Activated T-helper 1 cell treated with anti-CD3 and anti-CD28 coated beads, Interleukin-2, amount 50 U/mL, for 16 hours (primary cell): Measurements from ENCODE around the gene GTPBP3.
A peak's percentile ranks its signal among the peaks of the same experiment; 100 is the strongest.
"Not testable (repeated sequence)": the region's sequence is repeated elsewhere in the genome, so short reads cannot be mapped to it uniquely, and the experiment has no call there.

Source experiments
- DNase-seq, 2 donors: peaks; one replicate each; pipeline ENCODE4 v3.0.0-alpha.2; 2020; ENCODE audit warnings: low read depth in 1 of 2, low spot score in 1 of 2

GTPBP3 gene

DNA sequence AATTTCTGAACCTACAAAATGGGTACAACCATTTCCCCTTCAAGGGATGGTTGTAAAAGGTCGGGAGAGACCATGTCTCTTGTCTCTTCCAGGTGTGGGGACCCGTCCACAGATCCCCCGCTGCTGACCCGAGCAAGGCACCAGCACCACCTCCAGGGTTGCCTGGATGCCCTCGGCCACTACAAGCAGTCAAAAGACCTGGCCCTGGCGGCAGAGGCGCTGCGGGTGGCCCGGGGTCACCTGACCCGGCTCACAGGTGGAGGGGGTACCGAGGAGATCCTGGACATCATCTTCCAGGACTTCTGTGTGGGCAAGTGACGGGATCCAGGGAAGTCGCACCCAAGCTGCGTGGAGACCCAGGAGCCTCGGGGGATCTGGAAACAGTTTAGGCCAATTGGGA lies 4.0 kb downstream of the GTPBP3 start:
- DNase-seq = no peak

- DNase-seq = no peak
Observed at GRCh38 chr19:17341845-17342244, 4.5 kb downstream of the GTPBP3 start.

DNA sequence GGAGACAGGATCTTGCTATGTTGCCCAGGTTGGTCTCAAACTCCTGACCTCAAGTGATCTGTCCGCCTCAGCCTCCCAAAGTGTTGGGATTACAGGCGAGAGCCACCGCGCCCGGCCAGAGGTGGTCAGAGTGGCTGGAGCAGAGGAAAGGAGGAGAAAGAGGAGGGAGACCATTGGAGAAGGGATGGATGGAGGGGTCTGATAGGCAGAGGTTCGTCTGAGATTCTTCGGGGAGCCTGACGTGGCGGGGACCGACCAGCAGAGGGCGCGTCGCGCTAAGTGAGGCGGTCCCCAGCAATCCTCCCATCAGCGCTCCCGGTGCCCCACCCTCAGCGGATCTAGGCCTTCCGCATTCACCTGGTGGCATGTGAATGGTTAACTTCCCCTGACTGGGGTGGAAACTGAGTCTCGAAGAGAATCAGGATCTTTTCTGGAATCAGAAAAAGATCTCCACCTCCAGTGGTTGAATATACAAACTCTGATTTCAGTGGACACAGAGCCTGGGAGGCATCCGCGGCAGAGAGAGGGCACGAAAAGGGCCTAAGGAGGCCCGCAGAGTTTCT lies 8.8 kb downstream of the GTPBP3 start:
- peak; percentile 68 to 71 for DNase-seq

GRCh38 chr19:17347361-17347760 lies 10.0 kb downstream of the GTPBP3 start:
- no peak for DNase-seq

- DNase-seq = no peak
Observed at GRCh38 chr19:17347877-17348276, 10.5 kb downstream of the GTPBP3 start.

- DNase-seq = no peak
Observed at GRCh38 chr19:17348700-17349099, 11.3 kb downstream of the GTPBP3 start.

DNA sequence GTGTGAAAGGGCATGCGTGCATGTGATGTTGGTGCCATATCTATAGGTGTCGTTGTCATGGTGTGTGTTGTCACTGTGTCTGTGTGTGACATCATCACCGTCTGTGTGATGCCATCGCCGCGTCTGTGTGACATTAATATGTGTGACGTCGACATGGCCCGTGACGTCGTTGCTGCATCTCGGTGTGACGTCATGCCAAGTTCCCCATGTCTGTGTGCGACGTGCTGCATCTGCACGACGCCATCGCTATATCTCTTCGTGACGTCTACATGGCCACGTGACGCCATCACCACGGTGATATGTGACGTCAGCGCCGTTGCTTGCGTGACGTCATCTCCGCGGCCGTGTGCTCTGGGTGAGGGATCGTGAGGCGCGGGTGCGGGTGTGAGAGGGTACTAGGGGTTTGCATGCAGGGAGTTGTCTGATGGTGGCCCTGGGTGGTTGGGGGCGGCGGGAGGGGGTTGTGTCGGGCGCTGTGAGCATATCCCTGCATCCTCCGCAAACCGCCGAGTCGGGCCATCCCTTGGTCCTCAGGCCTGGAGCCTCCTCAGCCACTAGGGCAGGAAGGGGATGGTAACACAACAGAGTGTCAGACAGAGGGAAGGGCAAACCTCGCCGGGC lies 14.6 kb downstream of the GTPBP3 start:
- DNase-seq = no peak

DNA sequence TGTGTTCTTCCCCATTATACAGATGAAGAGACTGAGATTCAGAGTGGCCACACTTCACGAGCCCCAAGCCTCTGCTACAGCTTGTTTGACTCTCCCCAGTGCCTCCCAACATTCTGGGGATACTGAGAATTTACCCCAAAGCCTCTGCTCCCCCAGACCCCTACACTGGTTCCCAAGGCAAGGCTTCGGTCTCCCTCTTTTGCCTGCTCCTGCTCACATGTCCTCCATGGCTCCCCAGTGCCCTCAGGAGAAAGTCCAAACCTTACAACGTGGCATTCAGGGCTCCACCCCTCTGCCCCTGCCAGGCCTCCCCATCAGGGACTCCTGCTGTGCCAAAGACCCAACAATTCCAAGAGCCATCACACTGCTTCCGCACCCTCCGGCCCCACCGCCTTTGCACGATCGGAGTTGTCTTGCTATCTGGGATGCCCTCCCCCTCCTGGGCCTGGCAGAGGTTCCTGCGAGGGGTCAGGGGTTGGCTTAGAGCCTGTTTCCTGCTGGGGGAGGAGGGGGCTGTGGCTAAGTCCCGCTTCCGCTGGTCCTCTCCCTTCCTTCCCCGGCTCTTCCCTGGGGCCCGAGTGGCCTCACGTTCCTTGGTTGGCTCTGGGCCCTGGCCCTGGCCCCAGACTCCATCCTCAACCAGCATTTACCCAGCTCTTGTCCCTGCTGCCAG lies 15.4 kb downstream of the GTPBP3 start:
- DNase-seq = no peak

DNA sequence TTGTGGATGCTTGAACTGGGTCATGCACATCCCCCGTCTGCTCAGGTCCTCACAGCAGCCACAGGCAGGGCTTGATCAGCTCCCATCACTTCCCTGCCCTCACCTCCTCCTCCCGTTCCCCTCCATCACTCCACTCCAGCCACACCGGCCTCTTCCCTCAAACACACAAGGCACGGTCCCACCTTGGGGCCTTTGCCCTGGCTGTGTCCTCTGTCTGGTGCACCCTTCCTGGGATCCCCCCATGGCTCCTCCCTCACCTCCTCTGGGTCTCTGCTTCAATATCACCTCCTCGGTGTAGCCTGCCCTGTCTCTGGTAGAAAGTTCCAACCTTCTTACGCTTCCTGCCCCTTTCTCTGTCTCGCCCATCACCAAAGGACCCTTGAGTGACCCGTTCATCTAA lies 16.0 kb downstream of the GTPBP3 start:
- DNase-seq = no peak

GRCh38 chr19:17357078-17357666 lies 19.8 kb downstream of the GTPBP3 start:
- DNase-seq = no peak

DNA sequence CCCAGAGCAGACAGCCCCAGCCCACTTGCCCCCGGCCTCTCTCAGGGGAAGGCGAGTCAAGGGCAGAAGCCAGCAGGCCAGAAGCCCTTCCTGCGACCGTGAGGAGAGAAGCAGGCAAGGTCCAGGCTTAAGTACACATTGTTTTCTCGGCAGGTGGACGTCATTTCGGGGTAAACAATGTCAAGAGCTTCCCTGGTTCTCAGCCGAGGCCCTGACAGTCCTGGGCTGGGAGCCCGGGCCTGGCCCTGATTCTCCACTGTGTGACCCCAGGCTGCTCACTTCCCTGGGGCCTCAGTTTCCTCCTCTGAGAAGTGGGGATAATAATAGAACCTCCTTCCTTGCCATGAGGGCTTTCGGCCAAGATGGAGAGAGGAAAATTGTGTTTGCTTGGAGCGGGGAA lies 20.4 kb downstream of the GTPBP3 start:
- DNase-seq = no peak

DNA sequence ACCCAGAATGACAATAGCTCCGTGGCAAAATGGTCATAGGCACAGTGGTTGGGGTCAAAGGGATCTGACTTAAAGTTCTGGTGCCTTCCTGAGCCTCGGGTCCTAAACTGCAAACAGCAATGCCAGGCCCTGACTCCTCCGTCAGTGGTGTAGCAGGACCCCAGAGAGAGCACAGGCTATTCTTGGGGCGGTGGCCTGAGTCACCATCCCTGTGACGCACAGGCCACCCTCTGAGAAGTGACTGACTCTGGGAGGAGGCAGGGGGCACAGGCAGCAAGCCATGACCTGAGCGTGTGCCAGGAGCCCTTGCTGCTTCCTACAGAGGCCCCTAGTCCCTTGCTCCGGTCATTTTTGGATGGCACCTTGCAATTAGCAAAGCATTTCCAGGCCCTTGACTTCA lies 21.0 kb downstream of the GTPBP3 start:
- no peak for DNase-seq

DNA sequence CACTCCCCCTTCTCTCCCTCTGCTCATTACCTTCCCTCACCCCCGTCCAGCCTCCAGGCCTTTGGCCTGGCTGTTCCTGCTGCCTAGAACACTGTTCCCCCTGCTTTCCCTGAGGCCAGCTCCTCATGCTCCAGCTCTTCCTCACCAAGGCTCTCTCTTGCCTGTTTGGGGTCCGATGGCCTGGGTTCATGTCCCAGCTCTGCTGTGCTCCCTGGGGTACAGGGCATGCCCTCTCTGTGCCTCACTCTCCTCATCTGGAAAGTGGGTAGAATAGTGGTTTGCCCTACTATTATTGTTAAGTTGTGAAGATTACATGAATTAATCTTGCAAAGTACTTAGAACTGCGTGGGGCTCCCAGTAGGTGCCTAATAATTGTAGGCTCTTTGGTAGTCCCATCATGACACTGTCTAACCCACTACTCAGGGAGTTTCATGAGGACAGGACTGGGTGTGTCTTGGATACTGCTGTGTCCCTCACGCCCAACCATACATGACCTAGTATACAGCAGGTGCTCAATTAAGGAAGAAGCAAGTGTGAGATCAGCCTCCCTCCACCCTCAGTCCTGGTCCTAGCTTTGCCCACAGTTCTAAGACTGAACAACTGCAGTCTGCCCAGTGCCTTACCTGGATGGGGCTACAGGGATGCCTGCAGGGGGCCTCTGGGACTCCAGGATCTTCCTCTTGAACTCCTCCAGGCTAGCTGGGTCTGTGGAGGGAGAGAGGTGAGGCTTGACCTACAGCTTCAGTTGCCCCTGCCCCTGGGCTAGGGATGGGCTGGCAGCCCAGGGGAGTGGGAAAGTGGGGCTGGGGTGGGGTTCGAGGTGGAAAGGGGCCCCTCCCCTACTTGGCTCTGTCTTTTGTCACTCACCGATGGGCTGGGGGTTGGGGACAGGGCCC lies 22.8 kb downstream of the GTPBP3 start:
- DNase-seq = no peak

- not testable (repeated sequence) for DNase-seq
Observed at GRCh38 chr19:17363852-17364605, 26.7 kb downstream of the GTPBP3 start.

- DNase-seq = no peak
Observed at GRCh38 chr19:17365361-17365760, 28.0 kb downstream of the GTPBP3 start.

GRCh38 chr19:17370026-17370587 lies 32.8 kb downstream of the GTPBP3 start:
- no peak for DNase-seq

DNA sequence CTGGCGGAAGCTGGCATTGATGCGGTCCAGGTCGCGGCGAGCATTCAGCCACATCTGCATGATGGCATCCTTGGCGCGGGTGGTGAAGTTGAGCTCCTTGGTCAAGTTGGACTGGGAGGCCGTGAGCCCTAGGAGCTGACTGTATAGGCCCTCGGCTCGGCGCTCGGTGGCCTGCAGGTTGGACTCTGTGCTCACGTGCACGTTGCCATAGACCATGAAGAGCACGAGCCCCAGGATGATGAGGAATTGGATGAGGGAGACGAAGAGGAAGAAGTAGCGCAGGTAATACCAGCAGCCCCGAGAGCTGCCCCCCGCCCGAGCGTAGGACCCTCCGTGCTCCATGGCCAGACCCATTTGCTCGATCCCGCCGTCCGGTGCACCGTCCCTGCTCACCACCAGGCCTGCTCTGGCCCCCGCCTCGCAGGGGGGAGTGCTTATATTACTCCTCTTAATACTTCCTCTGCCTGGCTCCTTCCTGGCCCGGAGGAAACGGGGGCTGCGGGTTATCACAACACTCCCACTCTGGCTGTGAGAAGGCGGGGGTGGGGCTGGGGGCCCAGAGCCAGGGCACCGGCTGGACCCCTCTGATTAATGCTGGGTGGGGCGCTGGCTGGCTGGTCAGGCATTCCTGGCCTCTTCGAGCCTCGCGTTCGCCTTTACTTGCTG lies 39.7 kb downstream of the GTPBP3 start, which contains the start of gene PLVAP:
Gene PLVAP (minus strand): TSS at position 408 of the 666 bp plus-strand sequence. CDS start 54 bp downstream, at position 354.
- no peak for DNase-seq

DNA sequence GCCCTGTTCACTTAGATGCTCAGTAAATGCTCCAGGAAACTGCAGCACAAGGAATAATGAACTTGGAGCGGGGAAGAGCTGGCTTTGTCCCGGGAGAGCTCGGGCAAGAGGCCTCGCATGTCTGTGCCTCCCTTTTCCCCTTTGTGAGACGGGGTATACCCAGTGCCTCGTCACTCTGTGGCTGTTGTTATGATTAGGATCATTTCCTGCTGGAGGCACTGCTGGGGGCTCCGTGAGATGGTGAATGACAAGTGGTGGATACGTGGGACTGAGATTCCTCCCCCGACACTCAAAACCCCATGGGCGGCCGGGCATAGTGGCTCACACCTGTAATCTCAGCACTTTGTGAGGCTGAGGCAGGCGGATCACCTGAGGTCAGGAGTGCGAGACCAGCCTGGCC lies 40.9 kb downstream of the GTPBP3 start:
- no peak for DNase-seq

- DNase-seq = no peak
Observed at GRCh38 chr19:17379221-17379631, 41.9 kb downstream of the GTPBP3 start.
